Immature natural killer cell (primary cell): ENCODE data around the gene PNKP. TPM values are rescaled to one million over a fixed set of nuclear protein-coding genes. Genes with fewer than 3 reads are reported as not detected.
"Not testable (repeated sequence)": the region's sequence is repeated elsewhere in the genome, so short reads cannot be mapped to it uniquely, and the experiment has no call there.

Experiments
- DNase-seq, 3 donors: peaks; one replicate each; pipeline ENCODE4 v3.0.0; 2022; ENCODE audit warnings: mixed read lengths in 1 of 3
- H3K27ac Mint-ChIP-seq, 6 donors: one replicate each; pipeline ENCODE4 v1.8.0; 2020; ENCODE audit warnings: mixed read lengths in 6 of 6, mild to moderate bottlenecking in 5 of 6, inconsistent platforms in 4 of 6, moderate library complexity in 3 of 6
- H3K27me3 Mint-ChIP-seq, 3 donors: one replicate each; pipeline ENCODE4 v1.8.0; 2020 to 2021; ENCODE audit warnings: low read depth in 3 of 3, mild to moderate bottlenecking in 3 of 3, mixed read lengths in 3 of 3, moderate library complexity in 3 of 3, inconsistent platforms in 1 of 3
- H3K36me3 Mint-ChIP-seq, 3 donors: one replicate each; pipeline ENCODE4 v1.8.0; 2020; ENCODE audit warnings: mixed read lengths in 3 of 3, inconsistent platforms in 2 of 3, mild to moderate bottlenecking in 2 of 3
- H3K4me1 Mint-ChIP-seq, 2 donors: one replicate each; pipeline ENCODE4 v1.8.0; 2020; ENCODE audit warnings: inconsistent platforms in 2 of 2, mild to moderate bottlenecking in 2 of 2, mixed read lengths in 2 of 2, moderate library complexity in 1 of 2
- H3K4me3 Mint-ChIP-seq, 5 donors: one replicate each; pipeline ENCODE4 v1.8.0; 2020; ENCODE audit warnings: mild to moderate bottlenecking in 5 of 5, mixed read lengths in 5 of 5, inconsistent platforms in 3 of 5, moderate library complexity in 3 of 5
- H3K9me3 Mint-ChIP-seq, 6 donors: one replicate each; pipeline ENCODE4 v1.8.0; 2020; ENCODE audit warnings: mild to moderate bottlenecking in 6 of 6, mixed read lengths in 6 of 6, inconsistent platforms in 4 of 6, moderate library complexity in 3 of 6
- polyA plus RNA-seq, 3 donors: library from polyadenylated mRNA; unstranded; fragments of 300-500 nt; fragmentation: Illumina TruSeq; gene quantifications; one replicate each; pipeline ENCODE4 v1.2.3, GENCODE V29; 2021

PNKP gene
- polyA plus RNA-seq, 3 donors from 2014 or later = 36.4 to 55.1 (median 41.4) TPM

DNA sequence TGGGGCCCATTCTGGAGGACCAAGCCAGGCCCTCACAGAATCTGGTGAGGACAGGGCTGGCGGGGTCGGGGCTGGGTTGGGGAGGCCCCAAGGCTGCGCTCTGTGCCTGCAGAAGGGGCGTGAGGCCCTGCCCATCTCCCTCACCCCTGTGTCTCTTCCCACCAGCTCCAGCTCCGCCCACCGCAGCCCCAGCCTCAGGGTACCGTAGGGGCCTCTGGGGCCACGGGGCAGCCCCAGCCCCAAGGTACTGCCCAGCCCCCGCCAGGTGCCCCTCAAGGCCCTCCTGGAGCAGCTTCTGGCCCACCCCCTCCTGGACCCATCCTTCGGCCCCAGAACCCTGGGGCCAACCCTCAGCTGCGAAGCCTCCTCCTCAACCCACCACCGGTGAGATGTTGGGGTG is 31.8 kb downstream of the PNKP start:
- DNase-seq = no peak
- Mint-ChIP-seq H3K27me3 (peaks cover 0 to 2% (median 2%) of the 10 kb centered on the region in 3 donors), H3K36me3 (peaks cover 25 to 38% (median 35%) of the 10 kb centered on the region in 3 donors), H3K4me1 (peaks cover 12 to 16% of the 10 kb centered on the region in 2 donors), H3K4me3 (no peak overlapping the region), H3K27ac (no peak overlapping the region), H3K9me3 (no peaks in the 10 kb centered on the region)

DNA sequence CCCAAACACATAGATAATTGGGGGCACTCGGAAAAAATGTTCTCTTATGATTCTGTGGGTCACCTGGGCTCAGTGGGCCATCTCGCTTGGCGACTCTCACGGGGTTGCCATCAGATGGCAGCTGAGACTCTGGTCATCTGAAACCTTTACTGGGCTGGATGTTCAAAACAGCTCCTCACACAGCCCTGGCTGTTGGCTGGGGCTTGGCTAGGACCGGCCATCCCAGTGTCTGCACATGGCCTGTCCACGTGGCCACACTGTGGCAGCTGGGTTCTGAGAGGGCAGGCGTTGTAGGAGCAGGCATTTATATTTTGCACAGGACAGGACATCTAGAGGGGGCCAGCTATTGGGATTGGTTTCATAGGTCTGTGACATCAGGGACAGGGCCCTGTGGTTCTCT is 33.8 kb downstream of the PNKP start:
- H3K4me1 Mint-ChIP-seq = peaks cover 12 to 13% of the 10 kb centered on the region in 2 donors
- peaks cover 0 to 2% (median 2%) of the 10 kb centered on the region in 3 donors for H3K27me3 Mint-ChIP-seq
- no peak overlapping the region for H3K4me3 Mint-ChIP-seq
- H3K36me3 Mint-ChIP-seq = peaks cover 20 to 32% (median 28%) of the 10 kb centered on the region in 3 donors
- H3K27ac Mint-ChIP-seq = no peak overlapping the region
- DNase-seq = no peak
- no peaks in the 10 kb centered on the region for H3K9me3 Mint-ChIP-seq

DNA sequence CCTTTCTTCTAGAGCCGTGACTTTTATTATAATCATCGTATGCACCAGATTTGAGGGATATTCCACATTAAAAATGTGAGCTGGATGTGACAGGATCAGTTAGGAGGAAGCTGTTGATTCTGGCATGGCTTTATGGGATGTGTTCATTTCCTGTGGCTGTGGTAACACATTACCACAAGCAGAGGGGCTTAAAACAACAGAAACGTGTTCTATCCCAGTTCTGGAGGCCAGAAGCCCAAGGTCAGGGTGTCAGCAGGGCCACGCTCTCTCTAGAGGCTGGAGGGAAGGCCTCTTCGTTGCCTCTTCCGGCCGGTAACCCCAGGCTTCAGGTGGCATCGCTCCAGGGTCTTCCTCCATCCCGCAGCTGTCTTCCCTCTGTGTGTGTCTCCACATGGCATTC is 34.8 kb downstream of the PNKP start:
- H3K4me1 Mint-ChIP-seq = peaks cover 6 to 7% of the 10 kb centered on the region in 2 donors
- DNase-seq = no peak
- H3K27ac Mint-ChIP-seq = peak overlapping the region in 2 of 6 donors; percentile 8 to 34
- H3K9me3 Mint-ChIP-seq = no peaks in the 10 kb centered on the region
- peaks cover 15 to 27% (median 20%) of the 10 kb centered on the region in 3 donors for H3K36me3 Mint-ChIP-seq
- H3K27me3 Mint-ChIP-seq = peaks cover 0 to 2% (median 0%) of the 10 kb centered on the region in 3 donors
- no peak overlapping the region for H3K4me3 Mint-ChIP-seq

DNA sequence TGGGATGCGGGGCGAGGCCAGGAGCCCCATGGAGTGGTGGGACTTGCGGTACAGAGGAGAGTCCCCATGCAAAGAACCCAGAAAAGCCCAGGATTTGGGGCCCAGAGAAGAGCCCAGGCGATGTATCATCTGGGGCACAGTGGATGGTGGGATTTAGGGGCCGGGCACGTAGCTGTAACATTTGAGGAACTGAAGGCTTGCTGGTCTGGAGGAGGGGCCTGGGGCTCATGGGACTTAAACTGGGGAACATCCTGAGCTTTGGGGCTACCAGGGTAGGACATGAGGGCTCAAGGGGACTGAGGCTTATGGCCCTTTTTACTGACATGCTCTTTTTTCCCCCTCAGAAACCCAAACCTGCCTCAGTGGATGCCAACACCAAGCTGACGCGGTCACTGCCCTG is 35.8 kb downstream of the PNKP start:
- no peaks in the 10 kb centered on the region for H3K9me3 Mint-ChIP-seq
- no peak for DNase-seq
- H3K4me3 Mint-ChIP-seq = no peak overlapping the region
- peaks cover 0 to under 1% of the 10 kb centered on the region in 2 donors for H3K4me1 Mint-ChIP-seq
- H3K36me3 Mint-ChIP-seq = peaks cover 12 to 23% (median 13%) of the 10 kb centered on the region in 3 donors
- H3K27me3 Mint-ChIP-seq = peaks cover 0 to 2% (median 0%) of the 10 kb centered on the region in 3 donors
- H3K27ac Mint-ChIP-seq = no peak overlapping the region

DNA sequence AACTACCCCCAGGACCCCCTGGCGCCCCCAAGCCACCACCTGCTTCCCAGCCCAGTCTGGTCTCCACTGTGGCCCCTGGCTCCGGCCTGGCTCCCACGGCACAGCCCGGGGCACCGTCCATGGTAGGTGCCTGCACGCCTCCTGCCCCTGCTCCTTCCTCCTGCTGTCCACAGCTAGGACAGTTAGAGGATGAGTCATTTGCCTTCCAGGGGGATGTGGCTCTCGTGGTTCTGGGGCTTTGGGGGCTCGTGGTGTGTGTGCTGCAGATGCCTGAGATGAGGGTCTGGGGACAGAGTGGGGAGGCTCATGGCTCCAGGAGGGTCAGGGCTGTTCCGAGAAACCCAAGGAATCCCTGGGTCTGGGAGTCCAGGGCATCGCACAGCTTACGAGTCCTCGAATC is 36.6 kb downstream of the PNKP start:
- Mint-ChIP-seq H3K4me1 (peaks cover 0 to 2% of the 10 kb centered on the region in 2 donors), H3K4me3 (no peak overlapping the region), H3K27ac (no peak overlapping the region), H3K27me3 (peaks cover 0 to 2% (median 0%) of the 10 kb centered on the region in 3 donors), H3K9me3 (no peaks in the 10 kb centered on the region), H3K36me3 (peaks cover 12 to 23% (median 13%) of the 10 kb centered on the region in 3 donors)
- no peak for DNase-seq

DNA sequence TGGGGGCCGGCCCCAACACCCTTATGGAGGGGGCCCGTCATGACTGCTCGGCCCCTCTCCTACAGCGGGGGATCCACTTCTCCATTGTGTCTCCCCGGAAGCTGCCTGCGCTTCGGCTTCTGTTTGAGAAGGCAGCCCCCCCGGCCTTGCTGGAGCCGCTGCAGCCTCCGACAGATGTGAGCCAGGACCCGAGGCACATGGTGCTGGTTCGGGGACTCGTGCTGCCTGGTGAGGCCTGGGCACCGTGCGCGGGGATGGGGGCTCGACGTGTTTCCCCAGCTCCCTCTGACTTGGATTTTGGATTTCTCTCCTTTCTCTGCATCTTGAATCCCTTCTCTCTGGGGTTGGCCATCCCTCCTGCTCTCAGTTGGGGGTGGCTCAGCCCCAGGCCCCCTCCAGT is 37.7 kb downstream of the PNKP start:
- no peak overlapping the region for H3K4me3 Mint-ChIP-seq
- peaks cover 0 to 2% of the 10 kb centered on the region in 2 donors for H3K4me1 Mint-ChIP-seq
- peaks cover 0 to 2% (median 0%) of the 10 kb centered on the region in 3 donors for H3K27me3 Mint-ChIP-seq
- no peak overlapping the region for H3K27ac Mint-ChIP-seq
- H3K36me3 Mint-ChIP-seq = peaks cover 11 to 17% (median 11%) of the 10 kb centered on the region in 3 donors
- DNase-seq = no peak
- no peaks in the 10 kb centered on the region for H3K9me3 Mint-ChIP-seq

DNA sequence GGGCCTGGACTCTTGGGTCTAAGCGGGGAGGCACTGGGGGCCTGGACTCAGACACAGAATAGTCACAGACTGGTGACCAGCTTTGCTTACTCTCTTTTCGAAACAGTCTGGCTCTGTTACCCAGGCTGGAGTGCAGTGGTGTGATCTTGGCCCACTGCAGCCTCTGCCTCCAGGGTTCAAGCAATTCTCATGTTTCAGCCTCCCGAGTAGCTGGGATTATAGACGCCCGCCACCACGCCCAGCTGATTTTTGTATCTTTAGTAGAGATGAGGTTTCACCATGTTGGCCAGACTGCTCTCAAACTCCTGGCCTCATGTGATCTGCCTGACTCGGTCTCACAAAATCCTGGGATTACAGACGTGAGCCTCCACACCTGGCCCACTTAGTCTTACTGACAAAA is 38.2 kb downstream of the PNKP start:
- H3K4me1 Mint-ChIP-seq = peaks cover 0 to 2% of the 10 kb centered on the region in 2 donors
- H3K27ac Mint-ChIP-seq = no peak overlapping the region
- peaks cover 0 to 2% (median 0%) of the 10 kb centered on the region in 3 donors for H3K27me3 Mint-ChIP-seq

DNA sequence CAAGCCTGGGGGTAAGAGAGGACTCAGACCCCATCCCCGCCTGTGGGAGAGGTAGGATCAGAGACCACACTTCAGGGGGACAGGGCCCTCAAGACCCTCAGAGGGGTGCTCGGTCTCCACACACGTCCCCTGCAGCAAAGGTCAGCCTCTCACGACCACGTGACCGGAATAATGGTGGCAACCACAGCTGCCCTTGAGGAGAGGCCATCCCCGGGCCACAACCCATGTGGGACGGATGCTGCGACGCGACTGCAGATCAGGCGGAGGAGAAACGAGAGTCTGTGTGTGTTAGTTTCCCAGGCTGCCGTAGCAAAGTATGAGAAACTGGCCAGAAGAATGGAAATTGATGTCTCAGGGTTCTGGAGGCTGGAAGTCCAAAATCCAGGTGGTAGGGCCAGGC is 40.3 kb downstream of the PNKP start:
- DNase-seq = no peak
- Mint-ChIP-seq H3K9me3 (no peaks in the 10 kb centered on the region), H3K36me3 (peaks cover 0 to 4% (median 0%) of the 10 kb centered on the region in 3 donors), H3K4me3 (no peak overlapping the region), H3K4me1 (peaks cover 0 to 2% of the 10 kb centered on the region in 2 donors), H3K27me3 (peaks cover 0 to 2% (median 0%) of the 10 kb centered on the region in 3 donors), H3K27ac (peak overlapping the region in 1 of 6 donors; percentile 17)

More for the DNA sequence above, 38.2 kb downstream of the PNKP start:
- no peaks in the 10 kb centered on the region for H3K9me3 Mint-ChIP-seq
- peaks cover 8 to 15% (median 9%) of the 10 kb centered on the region in 3 donors for H3K36me3 Mint-ChIP-seq
- DNase-seq = no peak
- H3K4me3 Mint-ChIP-seq = no peak overlapping the region

DNA sequence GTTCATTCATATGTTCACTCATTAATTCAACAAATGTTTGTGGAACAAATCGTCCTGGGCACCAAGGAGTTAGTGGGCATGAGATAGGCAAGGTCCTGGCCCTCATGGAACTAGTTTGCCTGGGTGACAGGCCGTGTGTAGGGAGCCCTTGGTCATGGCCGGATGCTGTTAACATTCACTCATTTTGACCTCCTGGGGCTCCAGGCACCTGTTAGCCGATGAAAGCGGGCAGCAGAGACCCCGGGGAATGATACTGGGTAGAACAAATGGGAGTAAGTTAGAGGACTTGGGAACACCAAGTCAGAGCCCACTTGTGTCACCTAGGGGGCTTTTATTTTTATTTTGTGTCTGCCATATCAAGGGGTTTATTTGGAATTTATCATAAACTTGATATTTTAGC is 42.7 kb downstream of the PNKP start:
- H3K27ac Mint-ChIP-seq = no peak overlapping the region
- H3K9me3 Mint-ChIP-seq = no peaks in the 10 kb centered on the region
- H3K27me3 Mint-ChIP-seq = no peaks in the 10 kb centered on the region
- DNase-seq = no peak
- no peak overlapping the region for H3K4me3 Mint-ChIP-seq
- peaks cover 5 to 6% of the 10 kb centered on the region in 2 donors for H3K4me1 Mint-ChIP-seq
- peaks cover 0 to 4% (median 4%) of the 10 kb centered on the region in 3 donors for H3K36me3 Mint-ChIP-seq

DNA sequence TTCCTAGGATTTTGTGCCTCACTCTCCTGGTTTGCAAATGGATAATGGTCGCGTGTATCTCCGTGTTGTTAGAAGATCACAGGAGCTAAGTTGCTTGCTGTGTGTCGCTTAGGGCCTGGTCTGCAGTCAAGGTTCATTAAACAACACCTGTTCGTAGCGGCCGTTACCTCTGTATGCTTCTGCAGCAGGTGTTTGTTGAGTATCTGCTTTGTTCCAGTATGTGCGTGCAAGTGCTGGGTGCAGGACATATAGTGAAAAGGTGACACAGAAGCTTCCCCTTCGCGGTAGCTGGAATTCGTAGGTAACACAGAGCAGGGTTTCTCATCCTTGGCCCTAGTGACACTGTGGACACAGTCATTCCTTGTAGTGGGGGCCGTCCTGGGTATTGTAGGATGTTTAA is 43.9 kb downstream of the PNKP start:
- Mint-ChIP-seq H3K9me3 (no peaks in the 10 kb centered on the region), H3K36me3 (peaks cover 0 to 4% (median 4%) of the 10 kb centered on the region in 3 donors), H3K27ac (peak overlapping the region in 2 of 6 donors; percentile 3 to 30), H3K4me1 (peaks cover 15 to 17% of the 10 kb centered on the region in 2 donors), H3K27me3 (peaks cover 2 to 5% (median 3%) of the 10 kb centered on the region in 3 donors), H3K4me3 (no peak overlapping the region)
- no peak for DNase-seq

DNA sequence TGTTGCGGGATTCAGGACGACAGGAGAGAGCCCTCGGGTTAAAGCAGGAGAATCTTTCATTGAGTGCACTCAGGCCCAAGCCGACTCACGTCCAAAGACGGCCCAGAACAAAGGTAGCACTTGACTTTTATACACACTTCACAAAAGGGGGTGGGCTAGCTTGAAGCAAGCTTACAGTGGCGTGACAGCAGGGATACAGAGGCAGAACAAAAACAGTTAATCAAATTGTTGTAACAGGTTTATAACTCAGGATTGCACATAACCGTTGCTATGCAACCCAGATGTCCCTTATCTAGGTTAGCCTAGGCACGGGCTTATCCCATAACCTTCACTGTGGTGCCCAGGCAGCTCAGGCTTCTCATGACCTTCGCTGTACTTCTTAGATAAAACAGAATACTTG is 47.3 kb downstream of the PNKP start:
- Mint-ChIP-seq H3K27ac (peak overlapping the region in 1 of 6 donors; percentile 81), H3K9me3 (no peaks in the 10 kb centered on the region), H3K36me3 (peaks cover 0 to 4% (median 4%) of the 10 kb centered on the region in 3 donors), H3K4me1 (peaks cover 23 to 33% of the 10 kb centered on the region in 2 donors), H3K4me3 (peak overlapping the region in 4 of 5 donors; percentile 33 to 99 (median 79)), H3K27me3 (peaks cover 14 to 20% (median 16%) of the 10 kb centered on the region in 3 donors)
- no peak for DNase-seq

DNA sequence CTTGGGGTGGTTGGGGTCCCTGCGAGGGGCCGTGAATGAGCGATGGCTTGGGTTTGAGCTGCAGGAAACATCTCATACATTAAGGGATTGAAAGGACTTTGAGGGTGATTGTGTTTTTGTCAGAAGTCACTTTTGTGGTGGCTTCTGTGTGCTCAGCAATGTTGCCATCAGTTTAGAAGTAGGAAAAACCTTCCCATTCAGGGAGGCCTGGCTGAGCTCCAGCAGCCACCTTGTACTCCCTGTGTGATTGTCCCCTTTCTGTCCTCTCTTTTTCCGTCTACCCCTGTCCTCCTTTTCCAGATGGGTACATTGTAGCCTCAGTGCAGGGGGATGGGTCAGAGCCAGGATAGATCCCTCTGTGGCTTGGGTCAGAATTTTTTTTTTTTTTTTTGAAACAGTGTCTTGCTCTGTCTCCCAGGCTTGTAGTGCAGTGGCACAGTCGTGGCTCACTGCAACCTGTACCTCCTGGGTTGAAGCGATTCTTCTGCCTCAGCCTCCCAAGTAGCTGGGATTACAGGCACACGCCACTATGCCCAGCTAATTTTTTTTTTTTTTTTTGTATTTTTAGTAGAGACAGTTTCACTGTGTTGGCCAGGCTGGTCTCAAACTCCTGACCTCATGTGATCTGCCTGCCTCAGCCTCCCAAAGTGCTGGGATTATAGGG is 47.8 kb downstream of the PNKP start:
- Mint-ChIP-seq H3K4me1 (peaks cover 24 to 35% of the 10 kb centered on the region in 2 donors), H3K27me3 (peaks cover 14 to 20% (median 16%) of the 10 kb centered on the region in 3 donors), H3K27ac (peak overlapping the region; percentile 83 to 100 (median 94)), H3K4me3 (peak overlapping the region; percentile 96 to 99 (median 98))
- DNase-seq, H3K36me3 Mint-ChIP-seq, H3K9me3 Mint-ChIP-seq: not testable (repeated sequence)

DNA sequence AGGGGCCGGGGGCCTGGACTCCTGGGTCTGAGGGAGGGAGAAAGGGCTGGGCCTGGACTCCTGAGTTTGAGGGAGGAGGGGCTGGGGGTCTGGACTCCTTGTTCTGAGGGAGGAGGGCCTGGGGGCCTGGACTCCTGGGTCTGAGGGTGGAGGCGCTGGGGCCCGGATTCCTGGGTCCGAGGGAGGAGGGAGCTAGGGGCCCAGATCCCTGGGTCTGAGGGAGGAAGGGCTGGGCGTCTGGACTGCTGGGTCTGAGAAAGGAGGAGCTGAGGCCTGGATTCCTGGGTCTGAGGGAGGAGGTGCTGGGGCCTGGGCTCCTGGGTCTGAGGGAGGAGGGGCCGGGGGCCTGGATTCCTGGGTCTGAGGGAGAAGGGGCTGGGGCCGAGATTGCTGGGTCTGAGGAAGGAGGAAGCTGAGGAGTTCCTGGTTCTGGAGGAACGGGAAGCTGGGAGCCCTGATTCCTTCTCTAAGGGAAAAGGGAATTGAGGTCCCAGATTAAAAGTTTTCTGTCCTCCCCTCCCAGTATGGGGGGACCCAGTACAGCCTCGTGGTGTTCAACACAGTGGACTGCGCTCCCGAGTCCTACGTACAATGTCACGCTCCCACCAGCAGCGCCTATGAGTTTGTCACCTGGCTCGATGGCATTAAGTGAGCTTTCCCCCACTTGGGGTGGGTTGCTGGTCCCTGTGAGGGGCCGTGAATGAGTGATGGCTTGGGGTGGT is 48.6 kb downstream of the PNKP start:
- H3K4me3 Mint-ChIP-seq = peak overlapping the region; percentile 96 to 99 (median 98)
- no peak for DNase-seq
- peaks cover 14 to 23% (median 16%) of the 10 kb centered on the region in 3 donors for H3K27me3 Mint-ChIP-seq
- peaks cover 29 to 43% of the 10 kb centered on the region in 2 donors for H3K4me1 Mint-ChIP-seq
- H3K9me3 Mint-ChIP-seq = no peaks in the 10 kb centered on the region
- peak overlapping the region; percentile 91 to 100 (median 100) for H3K27ac Mint-ChIP-seq
- peaks cover 0 to 4% (median 4%) of the 10 kb centered on the region in 3 donors for H3K36me3 Mint-ChIP-seq
